HCT116 (cell line): ENCODE results near the gene COL4A4. TPM values are rescaled to one million over a fixed set of nuclear protein-coding genes. Genes with fewer than 3 reads are reported as not detected.
"Not testable (repeated sequence)": the region's sequence is repeated elsewhere in the genome, so short reads cannot be mapped to it uniquely, and the experiment has no call there.

Experiments
- ATAC-seq: fragments of 200-7000 bp; cut with Tn5 transposase; 2 replicates; pipeline ENCODE4 v1.9.1; 2020; ENCODE audit warnings: mild to moderate bottlenecking, moderate library complexity
- BruUV-seq: library from RNA; stranded (reverse); fragments of 400-500 nt; replicated peaks from 2 replicates; lab custom pipeline; 2021; lab: Mats Ljungman, UMichigan
- CTCF ChIA-PET: fragments of 300-600 bp; sonication (Branson Sonifier 250); formaldehyde crosslinking; loops from one replicate; lab custom pipeline; 2021; ENCODE audit warnings: antibody characterized with exemption; lab: Charles Lee
- POLR2A ChIA-PET: fragments of 300-600, 350-600 bp; sonication (Branson Sonifier 250); formaldehyde crosslinking; loops from one replicate; lab custom pipeline; 2021; ENCODE audit warnings: antibody characterized with exemption; lab: Charles Lee
- RAD21 ChIA-PET, 2 experiments: fragments of 300-600 bp; sonication (Branson Sonifier 250); formaldehyde crosslinking; loops; one replicate each; lab custom pipeline; 2023; ENCODE audit warnings: low total read pairs in 2 of 2; ENCODE audit not compliant: uncharacterized antibody in 2 of 2, unreplicated experiment in 2 of 2, low non-redundant PET in 1 of 2; lab: Charles Lee
- DNase-seq: peaks from one replicate; pipeline ENCODE4 v3.0.0-alpha.2; 2010; ENCODE audit warnings: low read depth, low spot score
- H2AFZ ChIP-seq: fragments of 200-600 bp; shearing (Covaris generic), sonication (generic); 2 replicates; pipeline ENCODE4 v1.6.1; 2017; ENCODE audit warnings: low read depth, mixed run types, mixed read lengths, antibody characterized with exemption, low read length; ENCODE audit not compliant: poor library complexity, severe bottlenecking
- H3K27ac ChIP-seq: 2 replicates; pipeline ENCODE4 v1.5.1; 2012; ENCODE audit warnings: low read depth, low read length
- H3K27me3 ChIP-seq: fragments of 200-600 bp; sonication (generic); 2 replicates; pipeline ENCODE4 v1.6.1; 2016; ENCODE audit warnings: mixed run types, low read length, mixed read lengths; ENCODE audit not compliant: insufficient read depth
- H3K36me3 ChIP-seq, 2 experiments: fragments of 200-500 bp in 1 of 2; fragments of 200-600 bp in 1 of 2; sonication (Bioruptor generic) in 1 of 2; sonication (generic) in 1 of 2; 2 replicates each; pipeline versions ENCODE4 v1.5.1 to v1.6.1; 2014 to 2016; ENCODE audit warnings: low read length in 2 of 2, inconsistent platforms in 1 of 2, mixed read lengths in 1 of 2, mixed run types in 1 of 2; ENCODE audit not compliant: insufficient read depth in 2 of 2, control insufficient read depth in 1 of 2
- H3K4me1 ChIP-seq, 2 experiments: fragments of 200-600 bp in 1 of 2; sonication (generic) in 1 of 2; 2 replicates each; pipeline versions ENCODE4 v1.5.1 to v1.6.1; 2012 to 2017; ENCODE audit warnings: low read length in 2 of 2, inconsistent platforms in 1 of 2, mild to moderate bottlenecking in 1 of 2, mixed read lengths in 1 of 2, mixed run types in 1 of 2, moderate library complexity in 1 of 2; ENCODE audit not compliant: insufficient read depth in 2 of 2, control insufficient read depth in 1 of 2
- H3K4me2 ChIP-seq: fragments of 200-600 bp; sonication (generic); 2 replicates; pipeline ENCODE4 v1.6.1; 2017; ENCODE audit warnings: mixed run types, low read length, mixed read lengths
- H3K4me3 ChIP-seq, 2 experiments: fragments of 200-600 bp in 1 of 2; sonication (generic) in 1 of 2; replicated peaks in 1 of 2; 2 replicates each; pipeline ENCODE4 v1.5.1; 2011 to 2016; ENCODE audit warnings: low read length in 2 of 2, control low read depth in 1 of 2, low read depth in 1 of 2, mild to moderate bottlenecking in 1 of 2, mixed read lengths in 1 of 2, mixed run types in 1 of 2
- H3K79me2 ChIP-seq: fragments of 200-600 bp; sonication (generic); 2 replicates; pipeline ENCODE4 v1.6.1; 2017; ENCODE audit warnings: mild to moderate bottlenecking, mixed run types, low read length, moderate library complexity, mixed read lengths; ENCODE audit not compliant: insufficient read depth
- H3K9ac ChIP-seq: fragments of 200-600 bp; sonication (generic); 2 replicates; pipeline ENCODE4 v1.6.1; 2016; ENCODE audit warnings: low read length, mixed read lengths
- H3K9me2 ChIP-seq: fragments of 200-600 bp; sonication (generic), shearing (Covaris generic); 2 replicates; pipeline ENCODE4 v1.6.1; 2017; ENCODE audit warnings: mixed run types, mild to moderate bottlenecking, moderate library complexity; ENCODE audit not compliant: insufficient read depth
- H3K9me3 ChIP-seq, 2 experiments: fragments of 200-500 bp in 1 of 2; fragments of 200-600 bp in 1 of 2; sonication (Bioruptor generic) in 1 of 2; sonication (generic) in 1 of 2; 2 replicates each; pipeline ENCODE4 v1.6.1; 2014 to 2017; ENCODE audit warnings: low read length in 2 of 2, mixed read lengths in 2 of 2, inconsistent platforms in 1 of 2, low read depth in 1 of 2, mild to moderate bottlenecking in 1 of 2, mixed run types in 1 of 2, moderate library complexity in 1 of 2; ENCODE audit not compliant: control insufficient read depth in 1 of 2, insufficient read depth in 1 of 2
- H4K20me1 ChIP-seq: fragments of 200-600 bp; sonication (generic), shearing (Covaris generic); 2 replicates; pipeline ENCODE4 v1.6.1; 2017; ENCODE audit warnings: mixed run types, mild to moderate bottlenecking, moderate library complexity; ENCODE audit not compliant: insufficient read depth
- CEBPB ChIP-seq: IDR thresholded peaks from 2 replicates; pipeline ENCODE4 v1.6.1; 2012; ENCODE audit warnings: low read depth
- EGR1 ChIP-seq: IDR thresholded peaks from 2 replicates; pipeline ENCODE4 v1.6.1; 2012; ENCODE audit warnings: low read depth
- ELF1 ChIP-seq: IDR thresholded peaks from 2 replicates; pipeline ENCODE4 v1.6.1; 2012; ENCODE audit warnings: low read depth, borderline replicate concordance
- EZH2 ChIP-seq: fragments of 200-600 bp; sonication (generic); IDR thresholded peaks from 2 replicates; pipeline ENCODE4 v1.6.1; 2017; ENCODE audit warnings: antibody characterized with exemption, mixed run types
- EZH2phosphoT487 ChIP-seq: fragments of 200-600 bp; IDR thresholded peaks from 2 replicates; pipeline ENCODE4 v1.6.1; 2018; ENCODE audit warnings: antibody characterized with exemption, borderline replicate concordance
- FOSL1 ChIP-seq: IDR thresholded peaks from 2 replicates; pipeline ENCODE4 v1.6.1; 2012; ENCODE audit warnings: low read depth
- JUND ChIP-seq: IDR thresholded peaks from 2 replicates; pipeline ENCODE4 v1.6.1; 2012
- RAD21 ChIP-seq: IDR thresholded peaks from 2 replicates; pipeline ENCODE4 v1.6.1; 2012; ENCODE audit warnings: low read depth, mild to moderate bottlenecking
- SP1 ChIP-seq: IDR thresholded peaks from 2 replicates; pipeline ENCODE4 v1.6.1; 2012; ENCODE audit warnings: low read depth
- TCF7L2 ChIP-seq: IDR thresholded peaks from 2 replicates; pipeline ENCODE4 v1.7.0; 2011; ENCODE audit warnings: borderline replicate concordance, inconsistent platforms; ENCODE audit not compliant: insufficient read depth, insufficient read length; ENCODE audit errors: extremely low read depth
- YY1 ChIP-seq: IDR thresholded peaks from 2 replicates; pipeline ENCODE4 v1.6.1; 2011; ENCODE audit warnings: low read length, low read depth, moderate library complexity, mild to moderate bottlenecking; ENCODE audit not compliant: insufficient replicate concordance; ENCODE audit errors: extremely low read depth
- ZFX ChIP-seq: fragments of 450-650 bp; IDR thresholded peaks from 2 replicates; pipeline ENCODE4 v1.6.1; 2017
- ZNF274 ChIP-seq: fragments of 200-500 bp; sonication (Bioruptor generic); IDR thresholded peaks from 2 replicates; pipeline ENCODE4 v1.6.1; 2014; ENCODE audit warnings: mild to moderate bottlenecking, low read depth, low read length, inconsistent platforms
- intact Hi-C: fragments of 100-400 bp; cut with micrococcal nuclease; formaldehyde crosslinking; loops from 2 replicates; pipeline ENCODE4 v1.10.0; 2022
- total RNA-seq: library from RNA; stranded (reverse); gene quantifications from one replicate; pipeline ENCODE4 v1.2.1, GENCODE V29; 2021; ENCODE audit not compliant: unreplicated experiment
- TF ChIP-seq, protein P1 (sequence below): IDR thresholded peaks from 2 replicates; pipeline ENCODE4 v1.6.1; 2011; ENCODE audit warnings: mild to moderate bottlenecking, low read length, moderate library complexity; ENCODE audit not compliant: insufficient replicate concordance; ENCODE audit errors: extremely low read depth
- TF ChIP-seq, protein P2 (sequence below), 3 experiments: fragments of 200-600 bp in 1 of 3; sonication (generic) in 1 of 3; IDR thresholded peaks in 2 of 3; conservative IDR thresholded peaks in 1 of 3; 2 replicates each; pipeline ENCODE4 v1.5.1; 2012 to 2017; ENCODE audit warnings: low read depth in 2 of 3, low read length in 2 of 3, antibody characterized with exemption in 1 of 3, borderline replicate concordance in 1 of 3, control low read depth in 1 of 3, mild to moderate bottlenecking in 1 of 3, mixed read lengths in 1 of 3, mixed run types in 1 of 3, moderate library complexity in 1 of 3; ENCODE audit not compliant: insufficient read depth in 1 of 3
- TF ChIP-seq, protein P3 (sequence below): IDR thresholded peaks from 2 replicates; pipeline ENCODE4 v1.6.1; 2012
- TF ChIP-seq, protein P4 (sequence below): IDR thresholded peaks from 2 replicates; pipeline ENCODE4 v1.6.1; 2012

The COL4A4 gene
- total RNA-seq, 1 experiment from 2014 or later = 5.9 TPM

DNA sequence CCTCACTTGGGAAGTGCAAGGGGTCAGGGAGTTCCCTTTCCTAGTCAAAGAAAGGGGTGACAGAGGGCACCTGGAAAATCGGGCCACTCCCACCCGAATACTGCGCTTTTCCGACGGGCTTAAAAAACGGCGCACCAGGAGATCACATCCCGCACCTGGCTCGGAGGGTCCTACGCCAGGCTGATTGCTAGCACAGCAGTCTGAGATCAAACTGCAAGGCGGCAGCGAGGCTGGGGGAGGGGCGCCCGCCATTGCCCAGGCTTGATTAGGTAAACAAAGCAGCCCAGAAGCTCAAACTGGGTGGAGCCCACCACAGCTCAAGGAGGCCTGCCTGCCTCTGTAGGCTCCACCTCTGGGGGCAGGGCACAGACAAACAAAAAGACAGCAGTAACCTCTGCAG, 98.9 kb downstream of the COL4A4 start:
- H3K9me3 ChIP-seq, H4K20me1 ChIP-seq, H3K4me1 ChIP-seq, H2AFZ ChIP-seq, H3K36me3 ChIP-seq, BruUV-seq, DNase-seq, H3K9me2 ChIP-seq, H3K27me3 ChIP-seq, H3K4me2 ChIP-seq, ATAC-seq, H3K9ac ChIP-seq, RAD21 ChIA-PET, intact Hi-C loops, H3K4me3 ChIP-seq, H3K79me2 ChIP-seq, CTCF ChIA-PET, POLR2A ChIA-PET, H3K27ac ChIP-seq: not testable (repeated sequence)

DNA sequence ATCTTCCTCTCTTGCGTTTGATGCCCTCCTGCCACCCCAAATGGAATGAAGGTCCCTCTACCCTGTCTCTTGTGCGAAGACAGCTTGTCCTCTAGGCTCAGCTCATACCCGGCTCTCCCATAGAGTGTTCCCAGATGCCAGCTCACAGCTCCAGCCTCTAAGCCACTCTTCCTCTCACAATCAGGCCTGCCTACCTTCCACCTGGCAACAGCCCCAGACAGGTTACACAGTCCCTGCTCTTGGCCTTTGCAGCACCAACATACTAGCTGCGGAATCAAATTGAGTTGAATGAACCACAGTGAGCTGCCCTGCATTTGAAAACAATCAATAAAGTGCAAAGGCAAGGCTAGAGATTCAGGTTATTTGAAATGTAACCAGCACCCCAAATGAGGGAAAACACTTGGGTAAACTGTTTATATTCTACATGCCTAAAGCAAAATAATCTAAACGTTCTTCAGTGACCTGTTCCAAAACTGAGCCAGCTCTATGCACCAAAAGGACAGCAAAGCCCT, 105.1 kb downstream of the COL4A4 start:
- H4K20me1 ChIP-seq = no peaks in the 10 kb centered on the region
- H2AFZ ChIP-seq = no peak overlapping the region
- no peak for ATAC-seq
- H3K36me3 ChIP-seq = no peaks in the 10 kb centered on the region
- H3K4me1 ChIP-seq = no peaks in the 10 kb centered on the region
- no peak overlapping the region for H3K9ac ChIP-seq
- no TSS peak for BruUV-seq
- H3K9me3 ChIP-seq = no peaks in the 10 kb centered on the region
- POLR2A ChIA-PET = no interaction called here
- CTCF ChIA-PET = interaction anchor here (1.1 kb wide), 1 partner anchor 26 kb away, joined by 4 read pairs; no protein-coding TSS in a partner anchor
- DNase-seq = no peak
- no peak overlapping the region for H3K4me2 ChIP-seq
- no peak overlapping the region for H3K4me3 ChIP-seq
- H3K27me3 ChIP-seq = no peaks in the 10 kb centered on the region
- RAD21 ChIA-PET = no interaction called here
- intact Hi-C loops = no loop called here
- H3K27ac ChIP-seq = no peak overlapping the region
- no peaks in the 10 kb centered on the region for H3K9me2 ChIP-seq
- H3K79me2 ChIP-seq = no peaks in the 10 kb centered on the region
- TF ChIP-seq ELF1 (no peak), SP1 (no peak), JUND (no peak), EGR1 (no peak), FOSL1 (no peak), ZFX (no peak), EZH2phosphoT487 (no peak), TCF7L2 (no peak), YY1 (no peak), CEBPB (no peak), RAD21 (no peak), ZNF274 (no peak), EZH2 (no peak)
- TF ChIP-seq, protein P1, sequence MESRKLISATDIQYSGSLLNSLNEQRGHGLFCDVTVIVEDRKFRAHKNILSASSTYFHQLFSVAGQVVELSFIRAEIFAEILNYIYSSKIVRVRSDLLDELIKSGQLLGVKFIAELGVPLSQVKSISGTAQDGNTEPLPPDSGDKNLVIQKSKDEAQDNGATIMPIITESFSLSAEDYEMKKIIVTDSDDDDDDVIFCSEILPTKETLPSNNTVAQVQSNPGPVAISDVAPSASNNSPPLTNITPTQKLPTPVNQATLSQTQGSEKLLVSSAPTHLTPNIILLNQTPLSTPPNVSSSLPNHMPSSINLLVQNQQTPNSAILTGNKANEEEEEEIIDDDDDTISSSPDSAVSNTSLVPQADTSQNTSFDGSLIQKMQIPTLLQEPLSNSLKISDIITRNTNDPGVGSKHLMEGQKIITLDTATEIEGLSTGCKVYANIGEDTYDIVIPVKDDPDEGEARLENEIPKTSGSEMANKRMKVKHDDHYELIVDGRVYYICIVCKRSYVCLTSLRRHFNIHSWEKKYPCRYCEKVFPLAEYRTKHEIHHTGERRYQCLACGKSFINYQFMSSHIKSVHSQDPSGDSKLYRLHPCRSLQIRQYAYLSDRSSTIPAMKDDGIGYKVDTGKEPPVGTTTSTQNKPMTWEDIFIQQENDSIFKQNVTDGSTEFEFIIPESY = no peak
- TF ChIP-seq, protein P2, sequence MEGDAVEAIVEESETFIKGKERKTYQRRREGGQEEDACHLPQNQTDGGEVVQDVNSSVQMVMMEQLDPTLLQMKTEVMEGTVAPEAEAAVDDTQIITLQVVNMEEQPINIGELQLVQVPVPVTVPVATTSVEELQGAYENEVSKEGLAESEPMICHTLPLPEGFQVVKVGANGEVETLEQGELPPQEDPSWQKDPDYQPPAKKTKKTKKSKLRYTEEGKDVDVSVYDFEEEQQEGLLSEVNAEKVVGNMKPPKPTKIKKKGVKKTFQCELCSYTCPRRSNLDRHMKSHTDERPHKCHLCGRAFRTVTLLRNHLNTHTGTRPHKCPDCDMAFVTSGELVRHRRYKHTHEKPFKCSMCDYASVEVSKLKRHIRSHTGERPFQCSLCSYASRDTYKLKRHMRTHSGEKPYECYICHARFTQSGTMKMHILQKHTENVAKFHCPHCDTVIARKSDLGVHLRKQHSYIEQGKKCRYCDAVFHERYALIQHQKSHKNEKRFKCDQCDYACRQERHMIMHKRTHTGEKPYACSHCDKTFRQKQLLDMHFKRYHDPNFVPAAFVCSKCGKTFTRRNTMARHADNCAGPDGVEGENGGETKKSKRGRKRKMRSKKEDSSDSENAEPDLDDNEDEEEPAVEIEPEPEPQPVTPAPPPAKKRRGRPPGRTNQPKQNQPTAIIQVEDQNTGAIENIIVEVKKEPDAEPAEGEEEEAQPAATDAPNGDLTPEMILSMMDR (IDR thresholded peaks at IDR 0.05 in 2 of 3, conservative IDR thresholded peaks at IDR 0.05 in 1 of 3; ENCODE audit: borderline replicate concordance in 1 of 3, insufficient read depth in 1 of 3, low read depth in 2 of 3, low read length in 2 of 3) = no peak
- TF ChIP-seq, protein P3, sequence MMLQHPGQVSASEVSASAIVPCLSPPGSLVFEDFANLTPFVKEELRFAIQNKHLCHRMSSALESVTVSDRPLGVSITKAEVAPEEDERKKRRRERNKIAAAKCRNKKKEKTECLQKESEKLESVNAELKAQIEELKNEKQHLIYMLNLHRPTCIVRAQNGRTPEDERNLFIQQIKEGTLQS = no peak
- TF ChIP-seq, protein P4, sequence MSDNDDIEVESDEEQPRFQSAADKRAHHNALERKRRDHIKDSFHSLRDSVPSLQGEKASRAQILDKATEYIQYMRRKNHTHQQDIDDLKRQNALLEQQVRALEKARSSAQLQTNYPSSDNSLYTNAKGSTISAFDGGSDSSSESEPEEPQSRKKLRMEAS = no peak
